Thyroid gland (tissue), 4 donors: ENCODE data around the gene MRPS9. TPM values are rescaled to one million over a fixed set of nuclear protein-coding genes. Genes with fewer than 3 reads are reported as not detected.

Experiments
- DNase-seq, 2 donors: peaks; one replicate each; pipeline ENCODE4 v3.0.0-alpha.2; 2019
- H3K27ac ChIP-seq, 3 donors: fragments of 200-600 bp; sonication (generic); 1 replicate in 2 of 3; 2 replicates in 1 of 3; pipeline ENCODE4 v1.5.1; 2016 to 2019; ENCODE audit warnings: mild to moderate bottlenecking in 1 of 3, moderate library complexity in 1 of 3
- H3K27me3 ChIP-seq: fragments of 200-600 bp; sonication (generic); one replicate; pipeline ENCODE4 v1.5.1; 2019
- H3K36me3 ChIP-seq, 2 donors: fragments of 200-600 bp; sonication (generic); one replicate each; pipeline ENCODE4 v1.5.1; 2016 to 2019
- H3K4me1 ChIP-seq, 2 donors: fragments of 200-600 bp; sonication (generic); one replicate each; pipeline ENCODE4 v1.5.1; 2017 to 2019
- H3K4me3 ChIP-seq, 3 donors: fragments of 200-600 bp; sonication (generic); replicated peaks in 1 of 3; 1 replicate in 2 of 3; 2 replicates in 1 of 3; pipeline ENCODE4 v1.5.1; 2016; ENCODE audit warnings: mild to moderate bottlenecking in 1 of 3
- H3K9me3 ChIP-seq: fragments of 200-600 bp; sonication (generic); one replicate; pipeline ENCODE4 v1.5.1; 2017
- POLR2A ChIP-seq, 2 donors: fragments of 450-650 bp; IDR thresholded peaks; one replicate each; pipeline ENCODE4 v1.6.1; 2017; ENCODE audit warnings: antibody characterized with exemption in 2 of 2, mild to moderate bottlenecking in 2 of 2, moderate library complexity in 1 of 2
- WGBS, 2 donors: methylation state at CpG; one replicate each; pipeline ENCODE4 v1.1.5; 2017; 5-methylcytosine and 5-hydroxymethylcytosine counted together
- intact Hi-C: fragments of 100-400 bp; cut with DNase I; formaldehyde crosslinking; loops from one replicate; pipeline ENCODE4 v1.15.1; 2023
- total RNA-seq, 4 donors: library from RNA; depleted of rRNA; stranded (reverse); fragments of >200 nt; gene quantifications; one replicate each; pipeline ENCODE4 v1.2.3, GENCODE V29; 2016
- TF ChIP-seq, protein P1 (sequence below), 6 experiments: fragments of 200-600 bp in 3 of 6; fragments of 450-650 bp in 3 of 6; sonication (generic) in 3 of 6; IDR thresholded peaks; one replicate each; pipeline ENCODE4 v1.5.1; 2016 to 2019; ENCODE audit warnings: antibody characterized with exemption in 6 of 6, mild to moderate bottlenecking in 2 of 6, inconsistent platforms in 1 of 6, moderate library complexity in 1 of 6

MRPS9 gene
- total RNA-seq, 4 donors from 2014 or later = 20.1 to 26.5 (median 21.5) TPM

DNA sequence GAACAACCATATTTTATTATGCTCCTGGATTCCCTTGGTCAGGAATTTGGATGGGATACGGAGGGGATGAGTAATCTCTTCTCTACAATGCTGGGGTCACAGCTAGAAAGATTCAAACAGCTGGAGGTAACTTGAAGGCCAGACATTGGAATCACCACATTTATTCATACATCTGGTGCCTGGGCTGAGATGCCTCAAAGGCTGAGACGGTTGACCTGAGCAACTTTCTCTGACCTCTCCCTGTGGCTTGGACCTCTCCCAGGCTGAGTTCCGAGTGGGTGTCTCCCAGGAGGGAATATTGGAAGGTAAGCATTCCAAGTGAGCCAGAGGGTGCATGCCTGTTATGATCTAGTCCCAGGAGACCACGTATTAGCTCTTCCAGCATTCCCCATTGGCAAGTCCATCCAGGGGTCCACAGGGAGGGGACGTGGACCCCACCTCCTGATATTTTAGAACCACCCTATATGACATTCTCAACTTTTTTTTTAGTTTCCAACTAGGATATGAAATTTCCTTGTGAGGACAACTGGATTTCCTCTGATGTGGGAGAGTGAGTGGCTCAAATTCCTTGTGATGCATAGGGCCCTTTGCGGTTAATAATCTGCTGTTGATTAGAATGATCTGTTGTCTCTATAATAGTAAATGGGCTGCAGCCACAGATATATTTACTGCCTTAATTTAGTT, 101.8 kb downstream of the MRPS9 start:
- Histone ChIP-seq H3K27me3 (no peaks in the 10 kb centered on the region), H3K36me3 (no peaks in the 10 kb centered on the region), H3K4me3 (no peak overlapping the region), H3K4me1 (peaks cover 0 to 4% of the 10 kb centered on the region in 2 donors), H3K27ac (no peak overlapping the region), H3K9me3 (no peaks in the 10 kb centered on the region)
- intact Hi-C loops = no loop called here
- WGBS, 2 donors = 74 to 82% methylated on average over 6 of the region's 6 CpGs
- TF ChIP-seq, protein P1, sequence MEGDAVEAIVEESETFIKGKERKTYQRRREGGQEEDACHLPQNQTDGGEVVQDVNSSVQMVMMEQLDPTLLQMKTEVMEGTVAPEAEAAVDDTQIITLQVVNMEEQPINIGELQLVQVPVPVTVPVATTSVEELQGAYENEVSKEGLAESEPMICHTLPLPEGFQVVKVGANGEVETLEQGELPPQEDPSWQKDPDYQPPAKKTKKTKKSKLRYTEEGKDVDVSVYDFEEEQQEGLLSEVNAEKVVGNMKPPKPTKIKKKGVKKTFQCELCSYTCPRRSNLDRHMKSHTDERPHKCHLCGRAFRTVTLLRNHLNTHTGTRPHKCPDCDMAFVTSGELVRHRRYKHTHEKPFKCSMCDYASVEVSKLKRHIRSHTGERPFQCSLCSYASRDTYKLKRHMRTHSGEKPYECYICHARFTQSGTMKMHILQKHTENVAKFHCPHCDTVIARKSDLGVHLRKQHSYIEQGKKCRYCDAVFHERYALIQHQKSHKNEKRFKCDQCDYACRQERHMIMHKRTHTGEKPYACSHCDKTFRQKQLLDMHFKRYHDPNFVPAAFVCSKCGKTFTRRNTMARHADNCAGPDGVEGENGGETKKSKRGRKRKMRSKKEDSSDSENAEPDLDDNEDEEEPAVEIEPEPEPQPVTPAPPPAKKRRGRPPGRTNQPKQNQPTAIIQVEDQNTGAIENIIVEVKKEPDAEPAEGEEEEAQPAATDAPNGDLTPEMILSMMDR (IDR thresholded peaks at IDR 0.05) = no peak
- DNase-seq = no peak

- WGBS, 2 donors = 75 to 94% methylated on average over 1 of the region's 1 CpG
- TF ChIP-seq, protein P1 (IDR thresholded peaks at IDR 0.05) = no peak
- no peak for TF ChIP-seq POLR2A (IDR thresholded peaks at IDR 0.05)
- no peak for DNase-seq
- Histone ChIP-seq H3K27me3 (no peaks in the 10 kb centered on the region), H3K36me3 (no peaks in the 10 kb centered on the region), H3K9me3 (no peaks in the 10 kb centered on the region), H3K27ac (no peak overlapping the region), H3K4me1 (peaks cover 0 to 4% of the 10 kb centered on the region in 2 donors), H3K4me3 (no peak overlapping the region)
- intact Hi-C loops = no loop called here
These were observed 102.3 kb downstream of the MRPS9 start for GRCh38 chr2:105140240-105140568.

GRCh38 chr2:105141099-105141614, 103.3 kb downstream of the MRPS9 start:
- intact Hi-C loops = no loop called here
- Histone ChIP-seq H3K27me3 (no peaks in the 10 kb centered on the region), H3K4me1 (peaks cover 0 to 4% of the 10 kb centered on the region in 2 donors), H3K4me3 (no peak overlapping the region), H3K27ac (no peak overlapping the region), H3K9me3 (no peaks in the 10 kb centered on the region), H3K36me3 (no peaks in the 10 kb centered on the region)
- TF ChIP-seq, protein P1 (IDR thresholded peaks at IDR 0.05) = no peak
- no peak for TF ChIP-seq POLR2A (IDR thresholded peaks at IDR 0.05)
- 89 to 93% methylated on average over 4 of the region's 4 CpGs for WGBS, 2 donors
- no peak for DNase-seq

DNA sequence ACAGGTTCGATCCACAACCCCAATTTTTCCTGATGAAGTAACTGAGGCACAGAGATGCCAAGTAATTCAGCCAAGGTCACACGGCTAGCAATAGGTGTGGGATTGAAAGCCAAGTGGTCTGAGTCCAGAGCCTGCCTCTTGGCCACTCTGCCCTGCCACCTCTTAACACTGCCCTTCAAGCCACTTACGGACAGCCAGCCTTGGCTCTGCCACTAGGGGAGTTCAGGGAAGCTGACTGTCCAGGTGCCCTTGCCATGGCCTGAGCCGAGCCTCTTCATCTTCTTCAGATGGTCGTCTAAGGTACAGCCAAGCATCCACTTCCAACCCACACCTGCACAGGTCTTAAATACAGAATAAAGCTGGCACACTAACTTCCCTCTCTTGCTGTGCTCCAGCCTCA, 104.4 kb downstream of the MRPS9 start:
- Histone ChIP-seq H3K27ac (no peak overlapping the region), H3K4me1 (peaks cover 0 to 4% of the 10 kb centered on the region in 2 donors), H3K36me3 (no peaks in the 10 kb centered on the region), H3K9me3 (no peaks in the 10 kb centered on the region), H3K27me3 (no peaks in the 10 kb centered on the region), H3K4me3 (no peak overlapping the region)
- WGBS, 2 donors = 66% methylated on average over 5 of the region's 5 CpGs
- TF ChIP-seq POLR2A (IDR thresholded peaks at IDR 0.05) = no peak
- TF ChIP-seq, protein P1 (IDR thresholded peaks at IDR 0.05) = no peak
- DNase-seq = no peak
- intact Hi-C loops = no loop called here

- peak overlapping the region in 1 of 3 donors; percentile 34 for H3K4me3 ChIP-seq
- 61 to 64% methylated on average over 6 of the region's 6 CpGs for WGBS, 2 donors
- TF ChIP-seq, protein P1 (IDR thresholded peaks at IDR 0.05) = no peak
- TF ChIP-seq POLR2A (IDR thresholded peaks at IDR 0.05) = no peak
- H3K27me3 ChIP-seq = no peaks in the 10 kb centered on the region
- H3K9me3 ChIP-seq = no peaks in the 10 kb centered on the region
- H3K4me1 ChIP-seq = peaks cover 0 to 4% of the 10 kb centered on the region in 2 donors
- H3K36me3 ChIP-seq = no peaks in the 10 kb centered on the region
- H3K27ac ChIP-seq = no peak overlapping the region
- no peak for DNase-seq
- intact Hi-C loops = no loop called here
These were observed 105.2 kb downstream of the MRPS9 start for GRCh38 chr2:105143094-105143466.
